HG03064 (cell line): ENCODE measurements around the gene INTS12.

Experiments
- ATAC-seq: cut with Tn5 transposase; IDR thresholded peaks from one replicate; pipeline ENCODE4 v1.9.1; 2021; ENCODE audit warnings: low read depth; ENCODE audit not compliant: unreplicated experiment

INTS12 gene

GRCh38 chr4:105633241-105633640, 75.2 kb downstream of the INTS12 start:
- ATAC-seq, result no peak
